ENCODE data around the gene MYO10. TPM values are rescaled to one million over a fixed set of nuclear protein-coding genes. Genes with fewer than 3 reads are reported as not detected.
A peak's percentile ranks its signal among the peaks of the same experiment; 100 is the strongest.

The MYO10 gene
- total RNA-seq, 1 donor from 2014 or later: 80.2 TPM

GRCh38 chr5:16709691-16710433, 226.2 kb downstream of the MYO10 start:
- Mint-ChIP-seq H3K4me3 (ENCODE audit: unreplicated experiment) (no peak overlapping the region), H3K4me1 (ENCODE audit: low read depth, unreplicated experiment) (peaks cover 13% of the 10 kb centered on the region), H3K27me3 (ENCODE audit: low read depth, unreplicated experiment) (no peaks in the 10 kb centered on the region), H3K9me3 (ENCODE audit: unreplicated experiment) (no peaks in the 10 kb centered on the region), H3K27ac (ENCODE audit: unreplicated experiment) (no peak overlapping the region), H3K36me3 (ENCODE audit: low read depth, unreplicated experiment) (peaks cover 27% of the 10 kb centered on the region)
- Histone ChIP-seq H3K9me3 (ENCODE audit: insufficient read depth, low read depth, low read length) (no peaks in the 10 kb centered on the region), H3K27ac (ENCODE audit: low read depth, low read length) (no peak overlapping the region), H3K4me1 (ENCODE audit: insufficient read depth, low read length) (peaks cover 10% of the 10 kb centered on the region), H4K20me1 (ENCODE audit: insufficient read depth, low read length) (peaks cover 41% of the 10 kb centered on the region), H3K9ac (ENCODE audit: low read length) (no peak overlapping the region), H3K4me3 (ENCODE audit: insufficient read depth, low read depth, low read length) (no peak overlapping the region), H3K36me3 (ENCODE audit: insufficient read depth, low read length) (peaks cover 49% of the 10 kb centered on the region), H3K27me3 (ENCODE audit: insufficient read depth, low read length) (no peaks in the 10 kb centered on the region), H3K4me2 (ENCODE audit: low read length) (no peak overlapping the region), H2AFZ (ENCODE audit: low read depth, low read length) (no peak overlapping the region), H3K79me2 (ENCODE audit: insufficient read depth, low read length) (peaks cover 11% of the 10 kb centered on the region)
- FAIRE-seq: no peak
- DNase-seq (ENCODE audit: low read depth): no peak
- TF ChIP-seq EZH2 (IDR thresholded peaks at IDR 0.05; ENCODE audit: insufficient read depth, low read length) (no peak), CTCF (IDR thresholded peaks at IDR 0.05; ENCODE audit: insufficient read depth, low read depth, low read length) (no peak)

- peaks cover 55% of the 10 kb centered on the region for H3K36me3 ChIP-seq (ENCODE audit: insufficient read depth, low read length)
- no peak overlapping the region for H3K27ac ChIP-seq (ENCODE audit: low read depth, low read length)
- no peaks in the 10 kb centered on the region for H3K9me3 ChIP-seq (ENCODE audit: insufficient read depth, low read depth, low read length)
- no peak overlapping the region for H3K9ac ChIP-seq (ENCODE audit: low read length)
- H3K79me2 ChIP-seq (ENCODE audit: insufficient read depth, low read length): peaks cover 9% of the 10 kb centered on the region
- H4K20me1 ChIP-seq (ENCODE audit: insufficient read depth, low read length): peaks cover 35% of the 10 kb centered on the region
- FAIRE-seq: no peak
- no peaks in the 10 kb centered on the region for H3K27me3 ChIP-seq (ENCODE audit: insufficient read depth, low read length)
- H3K4me1 ChIP-seq (ENCODE audit: insufficient read depth, low read length): no peaks in the 10 kb centered on the region
- H3K4me3 Mint-ChIP-seq (ENCODE audit: unreplicated experiment): peak overlapping the region; percentile 4
- H3K36me3 Mint-ChIP-seq (ENCODE audit: low read depth, unreplicated experiment): peaks cover 32% of the 10 kb centered on the region
- no peak overlapping the region for H3K27ac Mint-ChIP-seq (ENCODE audit: unreplicated experiment)
- H3K4me2 ChIP-seq (ENCODE audit: low read length): no peak overlapping the region
- H3K4me3 ChIP-seq (ENCODE audit: insufficient read depth, low read depth, low read length): no peak overlapping the region
- peaks cover 9% of the 10 kb centered on the region for H3K4me1 Mint-ChIP-seq (ENCODE audit: low read depth, unreplicated experiment)
- no peaks in the 10 kb centered on the region for H3K27me3 Mint-ChIP-seq (ENCODE audit: low read depth, unreplicated experiment)
- no peaks in the 10 kb centered on the region for H3K9me3 Mint-ChIP-seq (ENCODE audit: unreplicated experiment)
- DNase-seq (ENCODE audit: low read depth): no peak
- no peak overlapping the region for H2AFZ ChIP-seq (ENCODE audit: low read depth, low read length)
- TF ChIP-seq CTCF (IDR thresholded peaks at IDR 0.05; ENCODE audit: insufficient read depth, low read depth, low read length) (no peak), EZH2 (IDR thresholded peaks at IDR 0.05; ENCODE audit: insufficient read depth, low read length) (no peak)
These were observed 228.3 kb downstream of the MYO10 start for GRCh38 chr5:16707869-16708192.

- DNase-seq (ENCODE audit: low read depth): no peak
- H3K4me2 ChIP-seq (ENCODE audit: low read length): no peak overlapping the region
- peaks cover 59% of the 10 kb centered on the region for H3K36me3 ChIP-seq (ENCODE audit: insufficient read depth, low read length)
- Mint-ChIP-seq H3K36me3 (ENCODE audit: low read depth, unreplicated experiment) (peaks cover 32% of the 10 kb centered on the region), H3K27ac (ENCODE audit: unreplicated experiment) (no peak overlapping the region), H3K9me3 (ENCODE audit: unreplicated experiment) (no peaks in the 10 kb centered on the region), H3K4me1 (ENCODE audit: low read depth, unreplicated experiment) (peaks cover 5% of the 10 kb centered on the region), H3K4me3 (ENCODE audit: unreplicated experiment) (no peak overlapping the region), H3K27me3 (ENCODE audit: low read depth, unreplicated experiment) (no peaks in the 10 kb centered on the region)
- H3K27me3 ChIP-seq (ENCODE audit: insufficient read depth, low read length): no peaks in the 10 kb centered on the region
- H3K27ac ChIP-seq (ENCODE audit: low read depth, low read length): no peak overlapping the region
- no peak overlapping the region for H2AFZ ChIP-seq (ENCODE audit: low read depth, low read length)
- no peak overlapping the region for H3K4me3 ChIP-seq (ENCODE audit: insufficient read depth, low read depth, low read length)
- H4K20me1 ChIP-seq (ENCODE audit: insufficient read depth, low read length): peaks cover 31% of the 10 kb centered on the region
- no peak overlapping the region for H3K9ac ChIP-seq (ENCODE audit: low read length)
- TF ChIP-seq EZH2 (IDR thresholded peaks at IDR 0.05; ENCODE audit: insufficient read depth, low read length) (no peak), CTCF (IDR thresholded peaks at IDR 0.05; ENCODE audit: insufficient read depth, low read depth, low read length) (no peak)
- FAIRE-seq: no peak
- no peaks in the 10 kb centered on the region for H3K4me1 ChIP-seq (ENCODE audit: insufficient read depth, low read length)
- H3K9me3 ChIP-seq (ENCODE audit: insufficient read depth, low read depth, low read length): no peaks in the 10 kb centered on the region
- H3K79me2 ChIP-seq (ENCODE audit: insufficient read depth, low read length): peaks cover 9% of the 10 kb centered on the region
These were observed 228.8 kb downstream of the MYO10 start for GRCh38 chr5:16707168-16707868.
